WI38 (cell line): ENCODE measurements around the gene TCEANC2.
A peak's percentile ranks its signal among the peaks of the same experiment; 100 is the strongest.
"Not testable (repeated sequence)": the region's sequence is repeated elsewhere in the genome, so short reads cannot be mapped to it uniquely, and the experiment has no call there.

Source experiments
- H3K4me3 ChIP-seq: 2 replicates; pipeline ENCODE4 v1.5.1; 2011; ENCODE audit warnings: low read depth, mild to moderate bottlenecking, control low read depth, low read length
- CTCF ChIP-seq: IDR thresholded peaks from 2 replicates; pipeline ENCODE4 v1.5.1; 2012; ENCODE audit warnings: low read depth, mild to moderate bottlenecking, control low read depth, low read length

TCEANC2 gene

GRCh38 chr1:54052934-54053744 lies at the start of gene TCEANC2, which contains the start of gene TMEM59:
TSS of gene TCEANC2 (plus strand) at chr1:54053608. CDS start at chr1:54054423, 815 bp downstream.
TSS of gene TMEM59 (minus strand) at chr1:54053204. CDS start at chr1:54053188, 16 bp downstream.
- TF ChIP-seq CTCF, result no peak
- peak within 1 kb of the TSS; percentile 99 for H3K4me3 ChIP-seq

- not testable (repeated sequence) for H3K4me3 ChIP-seq
Observed at GRCh38 chr1:54003750-54004480, 49.5 kb upstream of the TCEANC2 start.

- no peak overlapping the region for H3K4me3 ChIP-seq
- TF ChIP-seq CTCF, result no peak
Observed at GRCh38 chr1:54004481-54005049, 48.8 kb upstream of the TCEANC2 start.

- no peak overlapping the region for H3K4me3 ChIP-seq
- no peak for TF ChIP-seq CTCF
Observed at GRCh38 chr1:54006508-54006907, 46.9 kb upstream of the TCEANC2 start.

GRCh38 chr1:54007613-54008012 lies 45.8 kb upstream of the TCEANC2 start:
- TF ChIP-seq CTCF, result no peak
- no peak overlapping the region for H3K4me3 ChIP-seq

GRCh38 chr1:54008876-54009275 lies 44.5 kb upstream of the TCEANC2 start:
- no peak for TF ChIP-seq CTCF

GRCh38 chr1:54009406-54009805 lies 44.0 kb upstream of the TCEANC2 start:
- TF ChIP-seq CTCF, result no peak
- H3K4me3 ChIP-seq, result no peak overlapping the region

More at GRCh38 chr1:54008876-54009275, 44.5 kb upstream of the TCEANC2 start:
- no peak overlapping the region for H3K4me3 ChIP-seq
